Measurements from ENCODE around the gene BICRA. TPM values are rescaled to one million over a fixed set of nuclear protein-coding genes. Genes with fewer than 3 reads are reported as not detected.
"Not testable (repeated sequence)": the region's sequence is repeated elsewhere in the genome, so short reads cannot be mapped to it uniquely, and the experiment has no call there.

The BICRA gene
- total RNA-seq, 1 donor: 8.5 TPM

DNA sequence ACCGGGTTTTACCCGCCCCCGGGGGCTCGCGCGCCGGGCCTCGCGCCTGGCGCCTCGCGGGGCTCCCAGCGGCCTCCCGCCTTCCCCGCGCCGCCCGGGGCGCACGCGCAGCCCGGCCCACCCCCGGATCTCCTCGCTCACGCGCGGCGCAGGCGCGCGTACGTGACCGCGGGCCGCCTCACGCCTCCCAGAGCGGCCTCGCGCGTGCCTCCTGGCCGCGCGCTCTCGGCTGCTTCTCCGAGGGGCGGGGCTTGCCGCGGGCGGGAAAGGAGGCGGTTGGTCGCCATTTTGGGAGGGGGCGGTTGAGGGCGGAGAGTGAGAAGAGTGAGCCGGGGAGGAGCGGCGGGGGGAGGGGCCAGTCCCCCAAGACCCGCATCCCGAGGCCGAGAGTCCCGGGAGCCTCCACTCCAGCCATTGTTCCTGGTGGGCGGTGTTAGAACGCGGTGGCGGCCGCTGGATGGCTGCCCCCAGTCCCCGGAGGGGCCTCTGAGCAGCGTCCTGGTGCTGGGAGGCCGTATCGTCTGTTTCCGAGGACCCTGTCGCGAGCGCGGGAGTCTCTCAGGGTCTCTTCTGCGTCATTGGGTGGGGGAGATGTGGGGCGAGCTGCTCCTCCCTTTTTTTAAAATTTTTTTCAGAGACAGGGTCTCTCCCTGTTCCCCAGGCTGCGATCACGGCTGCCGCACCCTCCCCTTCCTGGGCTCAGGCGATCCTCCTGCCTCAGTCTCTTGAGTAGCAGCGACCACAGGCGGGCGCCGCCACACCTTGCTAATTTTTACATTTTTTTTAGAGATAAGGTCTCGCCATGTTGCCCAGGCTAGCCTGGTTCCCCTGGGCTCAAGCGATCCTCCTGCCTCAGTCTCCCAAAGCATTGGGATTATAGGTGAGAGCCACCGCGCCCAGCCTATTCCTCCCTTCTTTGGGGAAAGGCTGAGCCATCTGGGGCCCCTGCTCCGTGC, 35.6 kb upstream of the BICRA start, which contains the start of gene ZNF541:
Gene ZNF541, minus strand, starts transcription at position 78 of the 956 bp plus-strand sequence. CDS start 17,292 bp downstream, outside the sequence.
- TF ChIP-seq CTCF (IDR thresholded peaks at IDR 0.05; ENCODE audit: insufficient read depth, low read length): no peak
- peak within 1 kb of the TSS; percentile 49 for H3K4me3 ChIP-seq (ENCODE audit: low read depth, low read length)
- peak; percentile 35 for DNase-seq (ENCODE audit: low read depth)

GRCh38 chr19:47580397-47580796, 28.5 kb upstream of the BICRA start:
- no peak for TF ChIP-seq CTCF (IDR thresholded peaks at IDR 0.05; ENCODE audit: insufficient read depth, low read length)
- no peak for DNase-seq (ENCODE audit: low read depth)

GRCh38 chr19:47581605-47582319, 27.2 kb upstream of the BICRA start:
- H3K4me3 ChIP-seq (ENCODE audit: low read depth, low read length): no peak overlapping the region
- no peak for DNase-seq (ENCODE audit: low read depth)
- no peak for TF ChIP-seq CTCF (IDR thresholded peaks at IDR 0.05; ENCODE audit: insufficient read depth, low read length)

More at GRCh38 chr19:47580397-47580796, 28.5 kb upstream of the BICRA start:
- H3K4me3 ChIP-seq (ENCODE audit: low read depth, low read length): no peak overlapping the region

DNA sequence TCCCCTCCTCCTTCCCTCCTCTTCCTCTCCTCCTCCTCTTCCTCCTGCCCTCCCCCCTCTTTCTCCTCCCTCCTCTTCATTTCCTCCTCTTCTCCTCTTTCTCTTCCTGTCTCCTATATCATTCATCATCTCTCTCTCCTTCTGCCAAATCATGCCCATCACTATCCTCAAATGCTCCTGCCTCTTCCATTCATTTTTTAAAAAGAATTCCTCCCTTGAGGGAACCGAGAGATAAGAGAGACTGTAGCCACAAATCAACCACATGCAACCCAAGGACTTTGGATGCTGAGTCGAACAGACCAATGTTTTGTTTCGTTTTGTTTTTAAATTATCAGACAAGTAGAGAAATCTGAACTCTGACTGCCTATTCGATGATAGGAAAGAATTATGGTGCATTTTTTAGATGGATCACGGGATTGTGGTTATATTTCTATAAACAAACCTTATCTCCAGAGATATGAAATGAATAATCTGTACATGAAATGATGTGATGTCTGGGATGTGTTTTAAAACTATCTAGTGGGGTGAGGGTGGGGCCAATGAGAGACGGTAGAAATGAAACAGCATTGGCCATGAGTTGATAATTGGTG, 26.5 kb upstream of the BICRA start:
- TF ChIP-seq CTCF (IDR thresholded peaks at IDR 0.05; ENCODE audit: insufficient read depth, low read length): no peak

GRCh38 chr19:47583161-47583560, 25.8 kb upstream of the BICRA start:
- H3K4me3 ChIP-seq (ENCODE audit: low read depth, low read length); DNase-seq (ENCODE audit: low read depth): not testable (repeated sequence)

More for the DNA sequence above, 26.5 kb upstream of the BICRA start:
- peak; percentile 98 for DNase-seq (ENCODE audit: low read depth)
- H3K4me3 ChIP-seq (ENCODE audit: low read depth, low read length): no peak overlapping the region

- H3K4me3 ChIP-seq (ENCODE audit: low read depth, low read length): no peak overlapping the region
- TF ChIP-seq CTCF (IDR thresholded peaks at IDR 0.05; ENCODE audit: insufficient read depth, low read length): no peak
- DNase-seq (ENCODE audit: low read depth): no peak
These were observed 21.6 kb upstream of the BICRA start for GRCh38 chr19:47587295-47587694.
